Smooth muscle cell (in vitro differentiated cells): ENCODE results near the gene DBH. TPM values are rescaled to one million over a fixed set of nuclear protein-coding genes. Genes with fewer than 3 reads are reported as not detected.

Experiments used
- DNase-seq: peaks from one replicate; lab custom pipeline; 2025; ENCODE audit not compliant: unreplicated experiment; lab: John Stamatoyannopoulos, UW
- H2AFZ ChIP-seq: fragments of 200-600 bp; sonication (generic); 2 replicates; pipeline ENCODE4 v1.6.0; 2016; ENCODE audit warnings: antibody characterized with exemption, low read depth, mild to moderate bottlenecking
- H3F3A ChIP-seq: fragments of 200-600 bp; sonication (generic); 2 replicates; pipeline ENCODE4 v1.6.0; 2017; ENCODE audit warnings: antibody characterized with exemption, low read depth
- H3K27ac ChIP-seq: fragments of 200-600 bp; sonication (generic); 2 replicates; pipeline ENCODE4 v1.5.1; 2016; ENCODE audit warnings: low read depth, mild to moderate bottlenecking
- H3K27me3 ChIP-seq: fragments of 200-600 bp; sonication (generic); 2 replicates; pipeline ENCODE4 v1.6.1; 2016; ENCODE audit warnings: low read depth, mild to moderate bottlenecking
- H3K36me3 ChIP-seq: fragments of 200-600 bp; sonication (generic); 2 replicates; pipeline ENCODE4 v1.5.1; 2016; ENCODE audit warnings: low read depth
- H3K4me1 ChIP-seq: fragments of 200-600 bp; sonication (generic); 2 replicates; pipeline ENCODE4 v1.5.1; 2016; ENCODE audit warnings: low read depth
- H3K4me2 ChIP-seq: fragments of 200-600 bp; sonication (generic); 2 replicates; pipeline ENCODE4 v1.6.0; 2016; ENCODE audit warnings: mild to moderate bottlenecking
- H3K4me3 ChIP-seq: fragments of 200-600 bp; sonication (generic); 2 replicates; pipeline ENCODE4 v1.5.1; 2016; ENCODE audit warnings: mild to moderate bottlenecking
- H3K79me2 ChIP-seq: fragments of 200-600 bp; sonication (generic); 2 replicates; pipeline ENCODE4 v1.6.0; 2016; ENCODE audit warnings: low read depth, mild to moderate bottlenecking
- H3K9ac ChIP-seq: fragments of 200-600 bp; sonication (generic); 2 replicates; pipeline ENCODE4 v1.6.0; 2016; ENCODE audit warnings: low read depth
- H3K9me3 ChIP-seq: fragments of 200-600 bp; sonication (generic); replicated peaks from 2 replicates; pipeline ENCODE4 v1.5.1; 2016; ENCODE audit warnings: low read depth
- H4K20me1 ChIP-seq: fragments of 200-600 bp; sonication (generic); 2 replicates; pipeline ENCODE4 v1.6.0; 2016; ENCODE audit warnings: low read depth
- WGBS: methylation state at CpG from one replicate; pipeline ENCODE4 v1.1.7; 2016; ENCODE audit warnings: low lambda C conversion rate; 5-methylcytosine and 5-hydroxymethylcytosine counted together
- polyA plus RNA-seq: library from polyadenylated mRNA; unstranded; fragments of >200 nt; fragmentation: Nextera tagmentation; extraction: Ambion mirVana; gene quantifications from 2 replicates; pipeline ENCODE4 v1.2.1, GENCODE V29; 2016
- total RNA-seq: library from RNA; depleted of rRNA; stranded (reverse); fragments of >200 nt; gene quantifications from 2 replicates; pipeline ENCODE4 v1.2.3, GENCODE V29; 2014
- TF ChIP-seq, protein P1 (sequence below): fragments of 200-600 bp; sonication (generic); IDR thresholded peaks from 2 replicates; pipeline ENCODE4 v1.5.1; 2017; ENCODE audit warnings: borderline replicate concordance, mild to moderate bottlenecking, antibody characterized with exemption; ENCODE audit not compliant: insufficient read depth, poor library complexity, severe bottlenecking

The DBH gene
- total and polyA plus RNA-seq, 2 experiments from 2014 or later: 0.22 TPM; not detected in 1

DNA sequence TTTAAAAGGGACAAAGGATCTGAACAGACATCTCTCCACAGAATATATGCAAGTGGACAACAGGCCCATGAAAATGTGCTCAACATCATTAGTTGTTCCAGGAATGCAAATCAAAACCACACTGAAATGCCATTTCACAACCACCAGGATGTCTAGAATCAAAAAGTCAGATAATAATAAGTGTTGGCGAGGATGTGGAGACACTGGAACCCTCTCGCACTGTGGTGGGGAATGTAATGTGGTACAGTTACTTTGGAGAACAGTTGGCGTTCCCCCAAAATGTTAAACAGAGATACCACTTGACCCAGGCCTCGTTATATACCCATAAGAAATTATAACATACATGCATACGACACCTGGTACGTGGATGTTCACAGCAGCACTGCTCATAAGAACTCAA, 63.4 kb downstream of the DBH start:
- H3K79me2 ChIP-seq: no peaks in the 10 kb centered on the region
- WGBS: 97% methylated on average over 6 of the region's 6 CpGs

DNA sequence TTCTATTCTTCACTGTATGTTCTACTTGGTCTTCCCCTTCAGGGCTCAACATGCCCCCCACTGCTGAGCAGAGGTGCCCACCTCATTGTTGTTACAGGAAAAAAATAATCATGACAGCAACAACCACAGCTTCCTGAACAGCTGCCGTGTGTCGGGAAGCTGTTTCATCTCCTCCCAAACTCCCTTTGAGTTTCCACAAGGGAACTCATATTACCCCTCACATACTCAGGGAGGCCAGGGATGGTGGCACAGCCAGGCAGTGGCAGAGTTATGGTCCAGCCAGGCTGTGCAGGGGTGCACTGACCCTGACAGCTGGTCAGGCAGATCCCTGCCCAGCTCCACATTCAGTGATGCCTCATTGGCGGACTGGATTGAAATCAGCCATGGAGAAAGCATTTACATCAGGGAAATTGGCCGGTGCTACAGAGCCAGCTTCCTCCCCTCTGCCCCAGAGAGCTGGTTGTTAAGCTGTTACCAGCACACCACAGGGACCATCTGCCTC, 64.7 kb downstream of the DBH start:
- WGBS: 52% methylated on average over 4 of the region's 4 CpGs
- Histone ChIP-seq H4K20me1 (no peaks in the 10 kb centered on the region), H3K79me2 (no peaks in the 10 kb centered on the region), H3K27ac (no peak overlapping the region), H3K4me3 (no peak overlapping the region), H3F3A (no peaks in the 10 kb centered on the region), H3K36me3 (no peaks in the 10 kb centered on the region), H3K4me2 (no peak overlapping the region), H3K4me1 (peaks cover 10% of the 10 kb centered on the region), H3K9ac (no peak overlapping the region), H2AFZ (no peak overlapping the region), H3K9me3 (no peaks in the 10 kb centered on the region), H3K27me3 (no peaks in the 10 kb centered on the region)
- DNase-seq: no peak
- TF ChIP-seq, protein P1, sequence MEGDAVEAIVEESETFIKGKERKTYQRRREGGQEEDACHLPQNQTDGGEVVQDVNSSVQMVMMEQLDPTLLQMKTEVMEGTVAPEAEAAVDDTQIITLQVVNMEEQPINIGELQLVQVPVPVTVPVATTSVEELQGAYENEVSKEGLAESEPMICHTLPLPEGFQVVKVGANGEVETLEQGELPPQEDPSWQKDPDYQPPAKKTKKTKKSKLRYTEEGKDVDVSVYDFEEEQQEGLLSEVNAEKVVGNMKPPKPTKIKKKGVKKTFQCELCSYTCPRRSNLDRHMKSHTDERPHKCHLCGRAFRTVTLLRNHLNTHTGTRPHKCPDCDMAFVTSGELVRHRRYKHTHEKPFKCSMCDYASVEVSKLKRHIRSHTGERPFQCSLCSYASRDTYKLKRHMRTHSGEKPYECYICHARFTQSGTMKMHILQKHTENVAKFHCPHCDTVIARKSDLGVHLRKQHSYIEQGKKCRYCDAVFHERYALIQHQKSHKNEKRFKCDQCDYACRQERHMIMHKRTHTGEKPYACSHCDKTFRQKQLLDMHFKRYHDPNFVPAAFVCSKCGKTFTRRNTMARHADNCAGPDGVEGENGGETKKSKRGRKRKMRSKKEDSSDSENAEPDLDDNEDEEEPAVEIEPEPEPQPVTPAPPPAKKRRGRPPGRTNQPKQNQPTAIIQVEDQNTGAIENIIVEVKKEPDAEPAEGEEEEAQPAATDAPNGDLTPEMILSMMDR: no peak

More for the DNA sequence above, 63.4 kb downstream of the DBH start:
- no peaks in the 10 kb centered on the region for H3F3A ChIP-seq
- H4K20me1 ChIP-seq: no peaks in the 10 kb centered on the region
- no peak overlapping the region for H2AFZ ChIP-seq
- no peaks in the 10 kb centered on the region for H3K9me3 ChIP-seq
- H3K4me3 ChIP-seq: no peak overlapping the region
- no peak for DNase-seq
- H3K36me3 ChIP-seq: no peaks in the 10 kb centered on the region
- TF ChIP-seq, protein P1: no peak
- no peak overlapping the region for H3K4me2 ChIP-seq
- H3K27ac ChIP-seq: no peak overlapping the region
- no peak overlapping the region for H3K9ac ChIP-seq
- H3K4me1 ChIP-seq: peaks cover 10% of the 10 kb centered on the region
- no peaks in the 10 kb centered on the region for H3K27me3 ChIP-seq

DNA sequence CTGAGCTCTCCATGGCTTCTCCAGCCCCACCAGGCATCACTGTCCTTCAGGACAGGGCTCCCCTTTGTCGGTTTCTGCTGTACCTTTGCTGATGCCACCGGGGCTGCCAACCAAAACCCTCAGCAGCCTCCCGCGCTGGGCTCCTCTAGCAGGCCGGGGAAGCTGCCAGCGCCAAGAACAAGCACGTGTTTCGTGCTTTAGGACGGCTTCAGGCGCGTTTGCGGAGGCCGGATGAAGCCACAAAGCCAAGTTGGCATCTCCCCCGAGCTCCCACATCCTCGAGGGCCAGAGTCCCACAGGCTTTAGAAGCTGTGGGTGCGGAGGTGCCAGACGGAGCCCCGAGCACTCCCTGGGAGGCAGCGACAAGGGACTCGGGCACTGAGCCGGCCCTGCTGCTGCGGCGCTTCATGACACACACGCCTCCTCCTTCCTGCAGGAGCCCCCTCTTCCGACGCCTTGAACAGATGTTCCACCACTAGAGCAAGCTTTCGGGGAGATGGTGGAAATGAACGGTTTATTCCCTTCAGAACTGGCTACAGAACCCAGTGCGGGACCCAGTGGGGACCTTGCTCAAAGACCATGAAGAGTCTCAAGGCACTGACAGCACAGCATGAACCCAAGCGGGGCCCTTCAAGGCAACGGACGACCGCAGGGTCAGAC, 65.3 kb downstream of the DBH start:
- Histone ChIP-seq H2AFZ (no peak overlapping the region), H3K4me1 (peaks cover 10% of the 10 kb centered on the region), H3F3A (no peaks in the 10 kb centered on the region), H3K27me3 (no peaks in the 10 kb centered on the region), H4K20me1 (no peaks in the 10 kb centered on the region), H3K4me3 (no peak overlapping the region), H3K36me3 (no peaks in the 10 kb centered on the region), H3K9me3 (no peaks in the 10 kb centered on the region), H3K9ac (no peak overlapping the region), H3K27ac (no peak overlapping the region), H3K4me2 (no peak overlapping the region), H3K79me2 (no peaks in the 10 kb centered on the region)
- TF ChIP-seq, protein P1: no peak
- WGBS: 90% methylated on average over 33 of the region's 33 CpGs
- no peak for DNase-seq
